Measurements from ENCODE around the gene YPEL1. TPM values are rescaled to one million over a fixed set of nuclear protein-coding genes. Genes with fewer than 3 reads are reported as not detected.
A peak's percentile ranks its signal among the peaks of the same experiment; 100 is the strongest.
"Not testable (repeated sequence)": the region's sequence is repeated elsewhere in the genome, so short reads cannot be mapped to it uniquely, and the experiment has no call there.

Gene YPEL1
- total and polyA plus RNA-seq, 8 donors = 2.0 to 7.2 (median 2.7) TPM

- no peaks in the 10 kb centered on the region for H3K27me3 ChIP-seq
- peaks cover 0 to 10% (median 9%) of the 10 kb centered on the region in 3 donors for H3K4me1 ChIP-seq
- DNase-seq (no peak), ATAC-seq (no peak), FAIRE-seq (no peak)
- H3K36me3 ChIP-seq = no peaks in the 10 kb centered on the region
- intact Hi-C loops (cut with DNase I) = no loop called here
- H3K27ac ChIP-seq = no peak overlapping the region
- no peak overlapping the region for H3K4me3 ChIP-seq
- no peak for TF ChIP-seq CTCF (IDR thresholded peaks at IDR 0.05)
- H3K9me3 ChIP-seq = no peaks in the 10 kb centered on the region
- WGBS, 2 donors = 55 to 63% methylated on average over 4 of the region's 4 CpGs
Observed at GRCh38 chr22:21718499-21718898, 17.1 kb downstream of the YPEL1 start.

GRCh38 chr22:21716395-21717122 is 19.0 kb downstream of the YPEL1 start:
- H3K9me3 ChIP-seq; ATAC-seq; H3K27me3 ChIP-seq; H3K27ac ChIP-seq; FAIRE-seq; H3K36me3 ChIP-seq; DNase-seq; H3K4me3 ChIP-seq; intact Hi-C loops (cut with DNase I): not testable (repeated sequence)
- H3K4me1 ChIP-seq = peaks cover 3 to 13% (median 13%) of the 10 kb centered on the region in 3 donors
- WGBS, 2 donors = 90% methylated on average over 13 to 14 of the region's 15 CpGs

- Histone ChIP-seq H3K27me3 (no peaks in the 10 kb centered on the region), H3K4me3 (no peak overlapping the region), H3K27ac (no peak overlapping the region), H3K36me3 (no peaks in the 10 kb centered on the region), H3K9me3 (no peaks in the 10 kb centered on the region), H3K4me1 (peaks cover 3 to 13% (median 13%) of the 10 kb centered on the region in 3 donors)
- WGBS, 2 donors = 29 to 35% methylated on average over 3 of the region's 3 CpGs
- DNase-seq = no peak
- no peak for FAIRE-seq
- intact Hi-C loops (cut with DNase I) = loop anchor here in 1 of 3 donors (5.0 kb wide), 1 partner anchor 223 kb away; no protein-coding TSS in a partner anchor
- ATAC-seq = no peak
- TF ChIP-seq CTCF (IDR thresholded peaks at IDR 0.05) = no peak
Observed at GRCh38 chr22:21714786-21715185, 20.8 kb downstream of the YPEL1 start.

- FAIRE-seq (no peak), ATAC-seq (peak; percentile 85 to 91 (median 88)), DNase-seq (peak in 5 of 6 donors; percentile 82 to 94 (median 88))
- Histone ChIP-seq H3K9me3 (no peaks in the 10 kb centered on the region), H3K27ac (no peak overlapping the region), H3K36me3 (no peaks in the 10 kb centered on the region), H3K4me3 (peak overlapping the region in 1 of 4 donors; percentile 11), H3K27me3 (no peaks in the 10 kb centered on the region), H3K4me1 (peaks cover 3 to 13% (median 13%) of the 10 kb centered on the region in 3 donors)
- no peak for TF ChIP-seq CTCF (IDR thresholded peaks at IDR 0.05)
- WGBS, 2 donors = 35 to 41% methylated on average over 31 to 32 of the region's 32 CpGs
- intact Hi-C loops (cut with DNase I) = loop anchor here in 1 of 3 donors (5.0 kb wide), 1 partner anchor 223 kb away; no protein-coding TSS in a partner anchor
Observed at GRCh38 chr22:21714059-21714770, 21.4 kb downstream of the YPEL1 start.

- peaks cover 3 to 13% (median 13%) of the 10 kb centered on the region in 3 donors for H3K4me1 ChIP-seq
- DNase-seq (no peak), ATAC-seq (peak; percentile 4 to 22 (median 22)), FAIRE-seq (no peak)
- WGBS, 2 donors = 51% methylated on average over 9 of the region's 9 CpGs
- peak overlapping the region in 1 of 4 donors; percentile 3 for H3K4me3 ChIP-seq
- intact Hi-C loops (cut with DNase I) = loop anchor here in 1 of 3 donors (5.0 kb wide), 1 partner anchor 224 kb away; no protein-coding TSS in a partner anchor
- TF ChIP-seq CTCF (IDR thresholded peaks at IDR 0.05) = no peak
- no peak overlapping the region for H3K27ac ChIP-seq
- no peaks in the 10 kb centered on the region for H3K9me3 ChIP-seq
- H3K27me3 ChIP-seq = no peaks in the 10 kb centered on the region
- no peaks in the 10 kb centered on the region for H3K36me3 ChIP-seq
Observed at GRCh38 chr22:21713428-21714058, 22.1 kb downstream of the YPEL1 start.
